GM21390 (cell line): ENCODE results near the gene TCP11.
"Not testable (repeated sequence)": the region's sequence is repeated elsewhere in the genome, so short reads cannot be mapped to it uniquely, and the experiment has no call there.

Source experiments
- ATAC-seq: cut with Tn5 transposase; IDR thresholded peaks from one replicate; pipeline ENCODE4 v1.9.1; 2021; ENCODE audit not compliant: unreplicated experiment

Gene TCP11

DNA sequence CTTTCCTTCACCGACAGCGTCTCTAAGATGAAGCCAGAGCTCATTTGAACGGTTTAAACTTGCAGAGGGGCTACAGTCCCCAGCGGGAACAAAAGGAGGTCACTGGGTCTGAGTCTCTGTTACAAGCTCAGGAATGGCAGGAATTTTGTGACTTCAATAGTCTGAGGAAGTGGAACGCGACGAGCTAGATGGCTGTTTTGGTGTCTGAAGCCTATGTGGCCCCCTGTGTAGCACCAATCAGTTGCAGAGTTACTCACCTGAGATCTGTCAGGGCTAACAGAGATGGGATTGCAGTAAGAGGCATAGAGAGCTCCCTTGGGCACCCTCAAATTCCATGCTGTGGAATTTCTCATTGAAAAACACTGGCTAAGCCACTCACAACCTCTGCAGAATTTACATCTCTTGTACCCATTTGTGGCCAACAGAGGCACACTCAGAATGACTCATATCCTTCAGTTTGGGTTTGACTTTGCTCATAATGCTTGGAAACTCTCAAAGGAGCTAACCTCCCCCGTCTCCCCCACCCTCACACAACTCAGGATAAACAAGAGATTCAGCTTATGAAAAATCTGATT, 7.1 kb upstream of the TCP11 start:
- ATAC-seq, result no peak

DNA sequence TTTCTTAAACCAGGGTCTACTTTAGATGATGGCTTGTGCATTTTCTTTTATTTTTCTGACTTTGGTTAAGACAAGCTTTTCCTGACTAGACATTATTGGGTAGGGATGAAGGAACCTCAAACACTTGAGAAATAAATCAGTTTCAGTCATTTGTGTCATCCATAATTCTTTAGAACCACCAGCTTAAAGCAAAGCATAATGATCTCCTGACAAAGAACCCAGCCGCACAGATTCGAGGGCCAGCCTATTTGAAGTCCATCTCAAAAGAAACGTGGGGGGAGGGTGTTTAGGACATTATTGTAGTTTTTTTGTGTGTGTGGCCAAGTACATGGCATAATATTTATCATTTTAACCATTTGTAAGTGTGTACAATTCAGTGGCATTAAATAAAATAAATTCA, 6.3 kb upstream of the TCP11 start:
- ATAC-seq, result no peak

DNA sequence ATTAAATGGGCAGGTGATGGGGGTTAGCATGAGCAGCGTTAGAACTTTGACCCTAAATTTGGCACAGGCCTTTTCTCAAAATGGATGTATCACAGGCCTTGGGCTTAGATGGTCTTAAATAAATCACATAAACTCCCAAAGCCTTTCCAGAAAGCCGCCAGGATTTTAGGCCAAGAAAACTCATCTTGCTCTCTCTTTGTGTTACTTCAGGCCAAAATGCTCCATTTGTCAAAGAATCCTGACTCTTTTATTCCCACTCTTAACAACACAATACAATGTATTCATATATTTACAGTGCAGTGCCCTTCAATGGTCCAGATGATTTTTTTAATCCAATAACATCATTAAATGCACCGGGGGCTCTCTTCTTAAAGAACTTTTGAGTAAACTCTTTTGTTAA, 5.9 kb upstream of the TCP11 start:
- no peak for ATAC-seq

DNA sequence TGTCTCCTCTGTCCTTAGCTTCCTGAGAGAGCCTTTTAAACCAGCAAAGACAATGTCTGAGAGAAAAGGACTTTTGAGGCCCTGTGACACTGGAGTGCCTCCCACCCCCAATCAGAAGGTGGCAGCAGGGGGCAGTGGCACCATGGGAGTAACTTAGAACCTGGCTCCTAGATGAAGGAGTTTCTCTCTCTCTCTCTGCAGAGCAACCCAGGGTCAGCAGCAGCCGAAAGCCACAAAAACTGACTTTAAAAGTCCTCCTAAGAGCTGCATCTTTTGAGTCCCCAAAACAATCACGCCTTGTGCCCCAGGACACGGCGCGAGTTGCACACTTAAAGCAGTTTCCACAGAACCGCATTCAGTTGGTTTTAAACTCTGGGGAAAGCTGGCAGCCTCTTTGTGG, 5.3 kb upstream of the TCP11 start:
- no peak for ATAC-seq

DNA sequence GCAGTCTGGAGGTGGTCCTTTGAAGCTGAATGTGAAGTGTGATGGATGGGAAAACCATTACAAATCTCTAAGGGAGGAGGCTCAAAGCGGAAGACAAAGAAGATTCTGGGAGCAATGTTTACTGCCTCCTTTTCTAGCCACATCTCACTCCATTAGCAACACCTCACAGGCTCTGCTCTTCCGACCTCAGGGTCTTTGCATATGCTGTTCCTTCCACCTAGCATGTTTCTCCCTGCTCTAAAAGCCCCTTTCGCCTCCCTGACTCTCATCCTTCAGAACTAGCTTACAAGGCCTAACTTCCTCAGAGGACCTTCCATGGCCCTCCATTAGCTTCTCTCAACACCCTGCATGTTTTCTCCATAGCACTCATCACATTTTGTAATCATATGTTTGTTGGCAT, 4.6 kb upstream of the TCP11 start:
- no peak for ATAC-seq

DNA sequence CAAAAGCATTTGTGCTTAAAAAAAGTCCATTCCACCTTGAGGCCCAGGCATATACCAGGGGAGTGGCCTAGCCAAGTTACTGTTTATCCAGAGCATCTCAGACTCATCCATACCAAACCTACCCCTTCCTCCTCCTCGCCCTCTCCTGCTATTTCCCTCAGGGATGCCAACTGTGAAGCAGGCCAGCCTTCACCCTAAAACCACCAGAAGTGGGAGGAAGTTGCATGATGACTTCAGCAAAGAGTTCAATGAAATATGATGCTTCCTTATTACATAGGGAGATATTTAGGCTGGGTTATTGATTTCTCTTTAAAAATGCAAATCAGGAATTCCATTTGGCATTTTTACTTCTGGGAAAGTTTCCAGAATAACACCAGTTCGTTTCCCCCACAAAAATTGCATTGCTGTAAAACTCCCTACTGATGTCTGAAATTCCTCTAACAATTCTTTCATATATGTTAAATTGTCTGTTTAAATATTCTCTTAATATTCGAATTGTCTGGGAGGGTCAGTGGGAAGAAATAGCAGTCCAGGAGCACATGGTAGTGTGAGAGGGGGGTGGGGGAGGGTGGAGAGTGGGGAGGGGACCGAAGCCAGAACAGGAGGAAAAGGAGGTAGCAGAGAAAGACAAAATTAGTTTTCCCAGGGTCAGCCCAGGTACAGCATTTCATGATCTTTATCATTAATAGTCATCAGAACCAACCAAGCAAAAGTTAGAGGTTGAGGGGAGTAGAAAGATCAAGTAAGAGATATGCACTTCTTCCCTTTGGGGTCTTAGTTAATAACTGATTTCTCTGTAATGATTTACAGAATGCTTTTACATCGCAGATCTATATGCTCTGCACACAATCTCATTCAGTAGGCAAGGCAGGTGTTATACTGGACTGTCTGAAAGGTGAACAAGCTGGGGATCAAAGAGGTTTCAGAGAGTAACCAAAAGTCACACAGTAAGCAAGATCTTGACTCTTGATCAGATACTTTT, 1.7 kb upstream of the TCP11 start:
- ATAC-seq, result no peak

DNA sequence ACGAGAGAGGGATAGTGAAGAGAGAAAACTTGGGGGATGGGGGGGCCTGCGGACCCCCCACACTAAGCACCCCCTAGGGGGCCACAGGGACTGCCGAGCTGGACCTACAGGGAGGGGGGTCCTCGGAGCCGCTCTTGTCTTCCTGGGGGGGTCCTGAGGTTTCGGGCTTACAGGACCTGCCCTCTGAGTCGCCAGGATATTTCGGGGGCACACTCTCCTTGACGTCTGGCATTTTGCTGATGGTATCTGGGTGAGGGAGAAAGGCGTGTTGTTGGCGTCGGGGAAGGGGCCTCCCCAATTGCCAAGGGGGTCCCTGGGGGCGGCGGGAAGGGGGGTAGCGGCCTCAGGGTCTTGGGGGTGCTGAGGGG, 516 bp downstream of the TCP11 start:
- ATAC-seq, result no peak

DNA sequence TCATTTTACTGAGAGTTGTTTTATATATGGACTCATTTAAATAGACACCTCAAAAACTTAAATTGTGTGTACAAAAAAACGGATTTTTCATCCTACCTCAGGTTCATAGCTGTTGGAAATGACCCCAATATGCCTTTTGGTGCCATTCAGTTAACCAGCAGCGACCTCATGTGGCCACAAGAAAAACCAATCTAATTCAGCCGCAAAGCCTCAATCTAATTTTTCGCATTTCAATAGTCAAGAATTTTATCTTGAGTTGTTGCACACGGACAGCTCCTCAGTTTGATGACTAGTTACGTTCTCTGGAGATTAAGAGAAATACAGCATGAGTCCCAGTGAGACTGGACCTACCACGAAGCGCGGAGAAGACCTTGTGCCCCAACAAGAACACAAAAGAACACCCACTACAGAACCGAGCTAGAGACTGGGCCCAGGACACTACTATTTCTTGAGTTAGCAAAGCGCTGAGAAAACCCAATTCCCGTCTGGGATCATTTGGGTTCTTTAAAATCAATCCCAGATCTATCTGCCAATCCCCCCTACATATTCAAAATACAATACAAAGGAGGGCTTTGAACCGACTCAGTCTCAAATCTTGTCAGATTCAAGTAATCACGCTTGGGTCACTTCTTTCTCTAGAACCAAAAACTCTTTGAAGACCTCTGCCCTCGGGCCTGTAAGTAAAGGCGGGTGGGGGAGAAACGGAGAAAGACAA, 1.1 kb downstream of the TCP11 start:
- ATAC-seq, result no peak

DNA sequence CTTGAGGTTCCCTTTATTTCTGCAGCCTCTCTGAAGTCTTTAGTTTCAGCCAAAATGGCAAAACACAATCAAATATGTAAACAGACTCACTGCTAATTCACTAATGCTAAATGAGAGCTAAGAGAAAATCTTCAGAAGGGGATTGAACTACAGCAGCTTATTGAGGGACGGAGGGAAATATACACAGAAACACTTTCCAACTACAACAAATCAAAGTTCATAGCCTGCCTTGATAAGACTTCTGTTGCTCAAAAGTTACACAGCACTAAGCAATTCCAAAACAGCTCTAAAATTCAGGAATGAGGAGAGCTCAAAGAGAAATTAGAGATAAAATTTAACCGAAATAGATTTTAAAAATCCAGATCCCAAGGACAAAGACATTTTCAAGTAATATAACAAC, 1.7 kb downstream of the TCP11 start:
- ATAC-seq, result no peak

DNA sequence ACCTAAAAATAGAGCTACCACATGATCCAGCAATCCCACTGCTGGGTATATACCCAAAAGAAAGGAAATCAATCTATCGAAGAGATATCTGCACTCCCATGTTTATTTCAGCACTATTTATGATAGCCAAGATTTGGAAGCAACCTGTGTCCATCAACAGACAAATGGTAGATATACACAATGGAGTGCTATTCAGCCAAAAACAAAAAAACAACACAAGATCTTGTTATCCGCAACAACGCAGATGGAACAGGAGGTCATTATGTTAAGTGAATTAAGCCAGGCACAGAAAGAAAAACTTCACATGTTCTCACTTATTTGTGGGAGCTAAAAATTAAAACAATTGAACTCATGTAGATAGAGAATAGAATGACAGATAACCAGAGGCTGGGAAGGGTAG, 2.9 kb downstream of the TCP11 start:
- ATAC-seq, result not testable (repeated sequence)

DNA sequence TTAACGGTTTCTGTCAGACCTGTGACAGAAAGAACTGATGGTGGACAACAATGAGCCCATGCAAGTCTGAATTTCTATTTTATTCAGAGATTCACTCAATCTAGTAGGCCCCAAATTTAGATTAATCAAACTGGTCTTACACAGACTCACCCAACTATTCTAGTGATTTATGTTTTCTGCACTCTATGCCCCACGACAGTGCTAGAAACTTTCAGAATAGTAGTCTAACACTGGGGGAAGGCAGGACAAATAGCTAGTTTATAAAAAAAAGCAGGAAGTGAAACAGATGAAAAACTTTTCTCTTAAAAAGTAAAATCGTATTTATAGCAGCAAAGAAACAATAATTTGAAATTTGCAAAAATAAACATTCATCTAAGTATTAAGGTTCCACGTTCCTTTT, 5.0 kb downstream of the TCP11 start:
- no peak for ATAC-seq

DNA sequence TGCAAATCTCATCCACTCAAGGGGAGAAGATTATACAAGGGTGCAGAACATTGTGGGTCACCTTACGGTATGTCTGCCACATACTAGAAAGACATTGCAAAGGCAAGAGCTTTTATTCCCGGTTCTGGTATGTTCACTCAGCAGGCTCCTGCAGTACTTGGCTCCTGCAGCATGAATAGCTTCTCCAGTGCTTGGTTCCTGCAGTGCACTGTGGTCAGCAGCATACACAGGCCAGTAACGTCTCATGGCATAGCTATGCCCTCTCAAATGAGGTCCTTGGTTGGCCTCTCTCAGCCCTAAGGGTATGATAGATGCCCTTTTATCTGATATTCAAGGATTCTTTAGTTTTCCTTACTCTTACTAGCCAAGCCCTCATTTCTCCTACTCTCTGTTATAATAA, 12.6 kb downstream of the TCP11 start:
- ATAC-seq, result no peak

DNA sequence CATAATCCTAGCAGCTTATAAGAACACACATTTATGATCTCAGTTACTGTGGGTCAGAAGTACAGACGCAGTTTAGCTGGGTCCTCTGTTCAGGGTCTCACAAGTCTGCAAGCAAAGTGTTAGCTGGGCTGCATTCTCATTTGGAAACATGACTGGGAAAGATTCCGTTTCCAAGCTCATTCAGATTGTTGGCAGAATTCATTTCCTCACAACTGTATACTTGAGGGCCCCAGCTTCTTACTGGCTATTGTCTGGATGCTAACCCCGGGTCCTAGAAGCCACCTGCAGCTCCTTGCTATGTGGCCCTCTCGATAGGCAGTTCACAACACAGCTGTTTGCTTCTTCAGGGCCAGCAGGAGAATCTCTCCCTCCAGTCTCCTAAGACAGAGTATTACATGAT, 13.1 kb downstream of the TCP11 start:
- no peak for ATAC-seq

DNA sequence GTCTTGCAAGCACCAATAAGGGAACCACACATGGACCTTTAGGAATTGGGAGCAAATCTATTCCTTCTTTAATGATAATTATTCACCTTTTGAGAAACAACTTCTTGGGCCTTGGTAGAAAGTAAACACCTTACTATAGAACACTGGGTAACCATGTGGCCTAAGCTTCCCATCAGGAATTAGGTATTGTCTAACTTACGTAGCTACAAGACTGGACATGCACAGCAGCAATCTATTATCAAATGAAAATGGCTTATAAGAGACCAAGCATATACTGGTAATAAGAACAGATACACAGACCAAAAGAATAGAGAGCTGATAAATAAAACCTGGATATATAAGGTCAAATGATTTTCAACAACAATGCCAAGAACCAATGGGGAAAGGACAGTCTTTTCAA, 16.8 kb downstream of the TCP11 start:
- ATAC-seq, result no peak

DNA sequence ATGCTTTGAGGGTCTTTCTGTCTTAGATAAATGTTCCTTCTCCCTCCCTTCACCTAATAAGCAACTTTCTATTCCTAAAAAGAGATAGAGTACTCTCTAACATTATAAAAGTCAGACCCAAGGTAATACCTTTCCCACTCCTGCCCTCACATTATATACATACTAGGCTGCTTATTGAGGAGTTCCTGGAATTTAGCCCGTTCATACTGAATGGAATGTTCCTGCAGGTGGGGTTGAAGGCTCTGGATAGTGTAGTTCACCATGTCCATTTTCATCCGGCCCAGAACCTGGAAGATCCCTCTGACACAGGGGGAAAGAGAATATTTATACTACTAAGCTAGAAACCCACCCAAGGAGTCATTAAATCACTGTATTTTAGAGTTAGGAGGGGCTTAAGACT, 20.4 kb downstream of the TCP11 start:
- no peak for ATAC-seq

DNA sequence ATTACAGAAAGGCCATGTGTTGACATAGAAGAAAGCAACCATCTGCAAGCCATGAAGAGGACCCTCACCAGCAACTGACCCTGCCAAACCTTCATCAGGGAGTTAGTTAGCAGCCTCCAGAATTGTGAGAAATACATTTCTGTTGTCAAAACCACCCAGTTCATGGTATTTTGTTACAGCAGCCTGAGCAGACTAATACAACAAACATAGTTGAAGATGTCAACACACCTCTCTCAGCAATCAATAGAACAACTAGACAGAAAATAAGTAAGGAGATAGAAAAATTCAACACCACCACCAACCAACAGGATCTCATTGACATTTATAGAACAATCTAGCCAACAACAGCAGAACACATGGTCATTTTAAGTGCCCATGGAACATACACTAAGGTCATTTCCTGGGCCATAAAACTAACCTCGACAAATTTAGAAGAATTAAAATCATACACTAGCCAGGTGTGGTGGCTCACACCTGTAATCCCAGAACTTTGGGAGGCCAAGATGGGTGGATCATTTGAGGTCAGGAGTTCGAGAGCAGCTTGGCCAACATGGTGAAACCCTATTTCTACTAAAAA, 32.7 kb downstream of the TCP11 start:
- no peak for ATAC-seq

DNA sequence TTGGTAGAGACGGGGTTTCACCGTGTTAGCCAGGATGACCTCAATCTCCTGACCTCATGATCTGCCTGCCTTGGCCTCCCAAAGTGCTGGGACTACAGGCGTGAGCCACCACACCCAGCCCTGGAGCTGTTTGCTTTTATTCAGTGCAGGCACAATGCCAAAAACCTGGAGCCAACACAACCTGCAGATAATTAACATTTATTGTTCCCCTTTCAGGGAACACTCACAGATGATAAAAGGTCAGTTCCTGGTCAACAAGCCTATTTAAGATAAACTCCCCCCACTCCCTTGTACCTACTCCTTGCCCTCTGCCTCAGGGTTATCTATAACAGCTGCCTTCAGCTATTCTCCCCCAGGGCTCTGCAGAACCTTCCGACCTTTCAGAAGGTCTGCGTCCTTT, 33.4 kb downstream of the TCP11 start:
- ATAC-seq, result not testable (repeated sequence)

DNA sequence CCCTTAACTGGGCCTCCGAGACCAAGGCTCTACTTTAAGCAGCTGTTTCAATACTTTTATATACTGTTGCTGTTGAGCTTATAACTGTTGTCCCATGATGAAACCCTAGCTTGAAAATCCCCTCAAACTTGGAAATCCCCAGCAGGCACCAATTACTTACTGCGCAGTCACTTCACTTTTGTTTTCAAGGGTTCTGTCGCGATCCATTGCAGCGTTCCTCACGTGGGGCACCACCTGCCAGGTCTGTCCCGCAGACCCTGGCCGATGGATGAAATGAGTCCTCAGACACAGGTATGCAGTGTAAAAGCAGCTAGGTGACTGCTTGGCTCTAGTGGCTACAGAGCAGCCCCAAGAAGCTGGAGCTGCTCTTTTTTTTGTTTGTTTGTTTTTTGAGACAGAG, 33.9 kb downstream of the TCP11 start:
- ATAC-seq, result not testable (repeated sequence)

DNA sequence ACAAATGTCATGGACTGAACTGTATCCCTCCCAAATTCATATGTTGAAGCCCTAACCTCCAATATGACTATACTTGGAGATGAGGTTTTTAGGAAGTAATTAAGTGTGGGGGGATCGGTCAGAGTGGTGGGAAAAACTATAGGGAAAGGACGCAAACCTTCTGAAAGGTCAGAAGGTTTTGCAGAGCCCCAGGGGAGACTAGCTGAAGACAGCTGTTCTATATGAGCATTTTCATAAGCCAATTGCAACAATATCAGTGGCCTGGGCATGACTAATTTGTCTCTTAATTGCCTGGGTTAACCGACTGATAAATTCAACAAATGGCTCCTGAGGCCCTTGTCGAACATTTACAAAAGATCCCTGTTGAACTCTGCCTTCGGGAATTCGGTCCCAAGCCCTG, 35.1 kb downstream of the TCP11 start:
- not testable (repeated sequence) for ATAC-seq

DNA sequence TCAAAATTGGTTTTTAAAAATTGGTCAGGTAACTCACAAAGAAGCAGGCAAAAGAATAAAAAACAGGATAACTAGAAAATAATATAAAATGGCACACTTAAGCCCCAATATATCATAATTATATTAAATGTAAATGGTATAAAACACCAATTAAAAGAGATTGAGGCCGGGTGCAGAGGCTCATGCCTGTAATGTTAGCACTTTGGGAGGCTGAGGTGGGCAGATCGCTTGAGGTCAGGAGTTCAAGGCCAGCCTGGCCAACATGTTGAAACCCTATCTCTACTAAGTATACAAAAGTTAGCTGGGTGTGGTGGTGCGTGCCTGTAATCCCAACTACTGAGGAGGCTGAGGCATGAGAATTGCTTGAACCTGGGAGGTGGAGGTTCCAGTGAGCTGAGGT, 36.1 kb downstream of the TCP11 start:
- no peak for ATAC-seq

DNA sequence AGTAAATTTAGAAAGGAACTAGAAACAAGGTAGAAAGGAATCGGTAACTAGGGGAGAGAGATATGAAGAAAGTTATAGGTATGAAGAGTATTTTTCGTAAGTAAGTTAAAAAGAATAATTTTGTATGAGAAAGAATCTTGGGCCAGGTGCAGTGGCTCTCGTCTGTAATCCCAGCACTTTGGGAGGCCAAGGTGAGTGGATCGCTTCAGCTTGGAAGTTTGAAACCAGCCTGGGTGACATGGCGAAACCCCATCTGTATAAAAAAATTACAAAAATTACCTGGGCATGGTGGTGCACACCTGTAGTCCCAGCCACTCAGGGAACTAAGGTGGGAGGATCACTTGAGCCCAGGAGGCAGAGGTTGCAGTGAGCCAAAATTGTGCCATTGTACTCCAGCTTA, 42.0 kb downstream of the TCP11 start:
- ATAC-seq, result no peak
